Measurements from ENCODE around the gene KCNN1.

KCNN1 gene

DNA sequence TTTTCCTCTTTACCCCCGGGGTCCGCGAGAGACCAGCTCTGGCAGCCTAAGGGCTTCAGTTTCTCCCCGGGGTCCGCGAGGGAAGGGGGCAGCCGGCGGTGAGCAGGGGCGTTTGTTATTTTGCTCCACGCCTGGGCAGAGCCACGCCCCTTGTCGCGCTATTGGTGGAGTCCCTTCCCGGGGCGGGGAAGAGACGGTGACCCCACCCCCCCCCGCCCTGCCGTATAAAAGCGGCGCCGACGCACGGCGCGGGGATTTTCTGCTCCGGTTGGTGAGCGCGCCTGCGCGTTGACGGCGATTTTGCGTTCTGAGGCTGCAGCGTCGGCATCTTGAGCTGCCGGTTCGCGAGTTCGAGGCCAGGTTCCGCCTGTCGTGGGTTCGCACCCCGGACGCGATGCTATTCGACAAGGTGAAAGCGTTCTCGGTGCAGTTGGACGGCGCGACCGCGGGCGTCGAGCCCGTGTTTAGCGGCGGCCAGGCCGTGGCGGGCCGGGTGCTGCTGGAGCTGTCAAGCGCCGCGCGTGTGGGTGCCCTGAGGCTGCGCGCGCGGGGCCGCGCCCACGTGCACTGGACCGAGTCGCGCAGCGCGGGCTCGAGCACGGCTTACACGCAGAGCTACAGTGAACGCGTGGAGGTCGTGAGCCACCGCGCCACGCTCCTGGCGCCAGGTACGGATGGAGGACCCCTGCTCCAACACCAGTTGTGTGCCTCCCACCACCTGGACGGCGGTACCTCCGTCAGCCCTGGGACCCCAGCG is 41.2 kb downstream of the KCNN1 start, which contains the start of gene ARRDC2:
Gene ARRDC2 (plus strand): TSS at position 254 of the 757 bp plus-strand sequence. CDS start 141 bp downstream, at position 395.
- H3K27me3 ChIP-seq (replicated peaks; ENCODE audit: control insufficient read depth, insufficient read depth, low read length): no peaks in the 10 kb centered on the region
- H3K4me3 ChIP-seq (replicated peaks; ENCODE audit: low read depth, low read length): peak within 1 kb of the TSS; percentile 41
- peaks cover 15% of the 10 kb centered on the region for H3K36me3 ChIP-seq (ENCODE audit: control insufficient read depth, insufficient read depth, low read length)
- TF ChIP-seq, protein P1, sequence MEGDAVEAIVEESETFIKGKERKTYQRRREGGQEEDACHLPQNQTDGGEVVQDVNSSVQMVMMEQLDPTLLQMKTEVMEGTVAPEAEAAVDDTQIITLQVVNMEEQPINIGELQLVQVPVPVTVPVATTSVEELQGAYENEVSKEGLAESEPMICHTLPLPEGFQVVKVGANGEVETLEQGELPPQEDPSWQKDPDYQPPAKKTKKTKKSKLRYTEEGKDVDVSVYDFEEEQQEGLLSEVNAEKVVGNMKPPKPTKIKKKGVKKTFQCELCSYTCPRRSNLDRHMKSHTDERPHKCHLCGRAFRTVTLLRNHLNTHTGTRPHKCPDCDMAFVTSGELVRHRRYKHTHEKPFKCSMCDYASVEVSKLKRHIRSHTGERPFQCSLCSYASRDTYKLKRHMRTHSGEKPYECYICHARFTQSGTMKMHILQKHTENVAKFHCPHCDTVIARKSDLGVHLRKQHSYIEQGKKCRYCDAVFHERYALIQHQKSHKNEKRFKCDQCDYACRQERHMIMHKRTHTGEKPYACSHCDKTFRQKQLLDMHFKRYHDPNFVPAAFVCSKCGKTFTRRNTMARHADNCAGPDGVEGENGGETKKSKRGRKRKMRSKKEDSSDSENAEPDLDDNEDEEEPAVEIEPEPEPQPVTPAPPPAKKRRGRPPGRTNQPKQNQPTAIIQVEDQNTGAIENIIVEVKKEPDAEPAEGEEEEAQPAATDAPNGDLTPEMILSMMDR (IDR thresholded peaks at IDR 0.05; ENCODE audit: insufficient read depth, low read length, poor library complexity, severe bottlenecking): no peak
- peak; percentile 90 for DNase-seq (ENCODE audit: extremely low read depth, insufficient read length)

DNA sequence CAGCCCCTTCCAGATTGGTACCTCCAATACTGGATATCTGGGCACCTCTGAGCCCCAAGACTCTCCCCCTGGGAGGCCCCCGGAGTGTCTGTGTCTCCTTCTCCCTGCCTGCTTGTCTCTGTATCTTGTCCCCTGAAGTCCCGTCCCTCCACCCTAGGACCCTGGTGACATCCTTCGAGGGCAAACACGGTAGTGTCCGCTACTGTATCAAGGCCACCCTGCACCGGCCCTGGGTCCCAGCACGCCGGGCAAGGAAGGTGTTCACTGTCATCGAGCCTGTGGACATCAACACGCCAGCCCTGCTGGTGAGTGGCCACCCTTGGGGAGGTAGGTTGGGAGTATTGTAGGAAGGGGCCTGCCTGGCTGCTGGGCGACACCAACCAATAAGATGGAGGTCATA is 41.9 kb downstream of the KCNN1 start:
- H3K4me3 ChIP-seq (replicated peaks; ENCODE audit: low read depth, low read length): no peak overlapping the region
- no peaks in the 10 kb centered on the region for H3K27me3 ChIP-seq (replicated peaks; ENCODE audit: control insufficient read depth, insufficient read depth, low read length)
- H3K36me3 ChIP-seq (ENCODE audit: control insufficient read depth, insufficient read depth, low read length): peaks cover 18% of the 10 kb centered on the region
- DNase-seq (ENCODE audit: extremely low read depth, insufficient read length): no peak
- TF ChIP-seq, protein P1 (IDR thresholded peaks at IDR 0.05; ENCODE audit: insufficient read depth, low read length, poor library complexity, severe bottlenecking): no peak

DNA sequence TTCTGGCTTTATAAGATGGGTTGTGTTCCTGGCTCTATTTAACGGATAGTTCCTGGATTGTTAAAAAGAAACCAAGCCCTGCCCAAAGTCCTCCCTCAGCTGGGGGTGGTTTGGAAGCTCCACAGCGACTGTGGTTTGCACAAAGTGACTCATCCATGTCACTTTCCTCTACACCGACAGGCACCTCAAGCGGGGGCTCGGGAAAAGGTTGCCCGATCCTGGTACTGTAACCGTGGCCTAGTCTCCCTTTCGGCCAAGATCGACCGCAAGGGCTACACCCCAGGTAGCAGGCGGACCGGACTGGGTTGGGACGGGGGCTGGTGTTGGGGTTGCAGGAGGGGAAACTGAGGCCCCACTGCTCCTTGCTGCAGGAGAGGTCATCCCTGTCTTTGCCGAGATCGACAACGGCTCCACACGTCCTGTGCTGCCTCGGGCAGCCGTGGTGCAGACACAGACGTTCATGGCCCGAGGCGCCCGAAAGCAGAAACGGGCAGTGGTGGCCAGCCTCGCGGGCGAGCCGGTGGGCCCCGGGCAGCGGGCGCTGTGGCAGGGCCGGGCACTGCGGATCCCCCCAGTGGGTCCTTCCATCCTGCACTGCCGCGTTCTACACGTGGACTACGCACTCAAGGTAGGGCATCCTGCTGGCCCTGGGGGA is 42.6 kb downstream of the KCNN1 start:
- H3K36me3 ChIP-seq (ENCODE audit: control insufficient read depth, insufficient read depth, low read length): peaks cover 18% of the 10 kb centered on the region
- no peak overlapping the region for H3K4me3 ChIP-seq (replicated peaks; ENCODE audit: low read depth, low read length)
- H3K27me3 ChIP-seq (replicated peaks; ENCODE audit: control insufficient read depth, insufficient read depth, low read length): no peaks in the 10 kb centered on the region
- TF ChIP-seq, protein P1 (IDR thresholded peaks at IDR 0.05; ENCODE audit: insufficient read depth, low read length, poor library complexity, severe bottlenecking): no peak
- DNase-seq (ENCODE audit: extremely low read depth, insufficient read length): no peak

DNA sequence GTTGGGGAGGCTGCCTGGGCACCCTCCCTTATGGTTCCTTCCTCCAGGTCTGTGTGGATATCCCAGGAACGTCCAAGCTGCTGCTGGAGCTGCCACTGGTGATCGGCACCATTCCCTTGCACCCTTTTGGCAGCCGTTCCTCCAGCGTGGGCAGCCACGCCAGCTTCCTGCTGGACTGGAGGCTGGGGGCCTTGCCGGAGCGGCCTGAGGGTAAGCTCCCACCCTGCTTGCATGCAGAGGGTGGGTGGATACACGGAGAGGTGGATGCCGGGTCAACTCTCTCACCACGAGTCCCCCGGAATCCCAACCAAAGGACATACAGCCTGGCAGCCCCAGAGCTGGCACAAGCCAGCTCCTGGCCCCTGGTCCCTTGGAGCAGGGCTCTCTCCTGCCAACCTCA is 43.2 kb downstream of the KCNN1 start:
- Histone ChIP-seq H3K36me3 (ENCODE audit: control insufficient read depth, insufficient read depth, low read length) (peaks cover 18% of the 10 kb centered on the region), H3K4me3 (replicated peaks; ENCODE audit: low read depth, low read length) (no peak overlapping the region), H3K27me3 (replicated peaks; ENCODE audit: control insufficient read depth, insufficient read depth, low read length) (no peaks in the 10 kb centered on the region)
- DNase-seq (ENCODE audit: extremely low read depth, insufficient read length): no peak
- TF ChIP-seq, protein P1 (IDR thresholded peaks at IDR 0.05; ENCODE audit: insufficient read depth, low read length, poor library complexity, severe bottlenecking): no peak

DNA sequence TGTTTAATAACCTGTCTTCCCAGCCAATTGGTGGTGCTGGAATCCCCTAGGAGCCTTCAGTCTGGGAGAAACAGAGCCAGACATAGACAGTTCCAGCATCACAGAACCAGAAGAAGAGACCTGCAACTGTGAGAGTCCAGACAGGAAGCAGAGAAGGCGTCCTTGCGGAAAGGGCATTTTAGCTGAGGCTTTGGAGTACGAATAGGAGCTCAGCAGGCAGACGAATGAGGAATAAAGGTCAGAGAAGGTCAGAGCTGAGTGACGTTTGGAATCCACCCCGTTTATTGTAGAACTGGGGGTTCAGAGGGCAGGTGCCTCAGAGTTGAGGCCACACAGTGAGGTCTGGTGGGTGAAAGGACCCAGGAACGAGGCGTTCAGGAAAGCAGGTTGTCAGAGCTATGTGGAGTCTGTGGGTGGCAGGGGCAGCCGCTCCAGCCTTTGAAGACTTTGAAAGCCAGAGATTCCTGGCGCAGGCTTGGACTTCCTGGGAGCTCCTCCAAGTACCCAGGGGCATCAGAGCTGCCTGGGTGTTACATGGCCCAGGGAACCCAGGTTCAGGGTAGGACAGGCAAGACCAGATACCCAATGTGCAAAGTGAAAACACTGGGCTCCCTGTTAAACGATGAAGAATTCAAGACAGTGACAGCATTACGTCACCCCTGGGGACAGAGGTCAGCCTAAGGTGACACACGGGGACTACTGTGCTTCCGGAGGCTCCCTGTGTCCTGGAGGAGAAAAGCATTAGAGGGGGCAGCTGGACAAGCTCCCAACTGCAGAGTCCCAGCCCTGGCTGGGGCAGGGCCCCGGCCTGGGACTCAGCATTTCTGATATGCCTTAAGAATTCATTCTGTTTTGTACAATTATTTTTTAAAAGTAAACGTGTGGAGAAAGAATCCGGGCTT is 46.6 kb downstream of the KCNN1 start:
- H3K27me3 ChIP-seq (replicated peaks; ENCODE audit: control insufficient read depth, insufficient read depth, low read length): no peaks in the 10 kb centered on the region
- DNase-seq (ENCODE audit: extremely low read depth, insufficient read length): no peak
- TF ChIP-seq, protein P1 (IDR thresholded peaks at IDR 0.05; ENCODE audit: insufficient read depth, low read length, poor library complexity, severe bottlenecking): no peak
- peaks cover 17% of the 10 kb centered on the region for H3K36me3 ChIP-seq (ENCODE audit: control insufficient read depth, insufficient read depth, low read length)
- no peak overlapping the region for H3K4me3 ChIP-seq (replicated peaks; ENCODE audit: low read depth, low read length)

Data from GM06990 (cell line).